Measurements from ENCODE around the gene SPECC1L.

DNA sequence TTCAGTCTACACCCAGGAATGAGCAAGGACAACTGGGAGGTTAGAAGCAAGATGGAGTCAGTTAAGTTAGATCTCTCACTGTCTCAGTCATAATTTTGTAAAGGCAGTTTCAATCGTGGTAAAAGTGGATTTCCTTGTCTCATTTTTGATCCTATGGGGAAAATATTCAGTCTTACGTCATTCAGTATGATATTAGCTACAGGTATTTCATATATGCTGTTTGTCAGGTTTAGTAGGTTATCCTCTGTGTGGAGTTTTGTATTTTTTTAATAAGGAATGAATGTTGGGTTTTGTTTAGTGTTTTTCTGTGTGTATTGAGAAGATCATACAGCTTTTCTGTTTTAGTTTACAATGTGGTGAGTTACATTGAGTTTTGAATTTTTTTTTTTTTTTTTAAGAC lies 11.8 kb downstream of the SPECC1L start:
- TF ChIP-seq, protein P1, sequence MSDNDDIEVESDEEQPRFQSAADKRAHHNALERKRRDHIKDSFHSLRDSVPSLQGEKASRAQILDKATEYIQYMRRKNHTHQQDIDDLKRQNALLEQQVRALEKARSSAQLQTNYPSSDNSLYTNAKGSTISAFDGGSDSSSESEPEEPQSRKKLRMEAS (IDR thresholded peaks at IDR 0.05), result no peak
- TF ChIP-seq EZH2 (IDR thresholded peaks at IDR 0.05; ENCODE audit: low read depth, low read length, severe bottlenecking) (no peak), ZNF274 (IDR thresholded peaks at IDR 0.05; ENCODE audit: borderline replicate concordance, extremely low read depth, low read length) (no peak), POLR2A (IDR thresholded peaks at IDR 0.05; ENCODE audit: control extremely low read depth in 1 of 2, low read depth in 2 of 2, low read length in 2 of 2) (no peak), TAF1 (IDR thresholded peaks at IDR 0.05; ENCODE audit: low read depth, low read length) (no peak), RXRA (IDR thresholded peaks at IDR 0.05; ENCODE audit: insufficient read depth, low read depth, low read length) (no peak), SP1 (IDR thresholded peaks at IDR 0.05; ENCODE audit: low read depth, low read length) (no peak), JUN (IDR thresholded peaks at IDR 0.05; ENCODE audit: low read depth, low read length) (no peak)
- TF ChIP-seq, protein P2, sequence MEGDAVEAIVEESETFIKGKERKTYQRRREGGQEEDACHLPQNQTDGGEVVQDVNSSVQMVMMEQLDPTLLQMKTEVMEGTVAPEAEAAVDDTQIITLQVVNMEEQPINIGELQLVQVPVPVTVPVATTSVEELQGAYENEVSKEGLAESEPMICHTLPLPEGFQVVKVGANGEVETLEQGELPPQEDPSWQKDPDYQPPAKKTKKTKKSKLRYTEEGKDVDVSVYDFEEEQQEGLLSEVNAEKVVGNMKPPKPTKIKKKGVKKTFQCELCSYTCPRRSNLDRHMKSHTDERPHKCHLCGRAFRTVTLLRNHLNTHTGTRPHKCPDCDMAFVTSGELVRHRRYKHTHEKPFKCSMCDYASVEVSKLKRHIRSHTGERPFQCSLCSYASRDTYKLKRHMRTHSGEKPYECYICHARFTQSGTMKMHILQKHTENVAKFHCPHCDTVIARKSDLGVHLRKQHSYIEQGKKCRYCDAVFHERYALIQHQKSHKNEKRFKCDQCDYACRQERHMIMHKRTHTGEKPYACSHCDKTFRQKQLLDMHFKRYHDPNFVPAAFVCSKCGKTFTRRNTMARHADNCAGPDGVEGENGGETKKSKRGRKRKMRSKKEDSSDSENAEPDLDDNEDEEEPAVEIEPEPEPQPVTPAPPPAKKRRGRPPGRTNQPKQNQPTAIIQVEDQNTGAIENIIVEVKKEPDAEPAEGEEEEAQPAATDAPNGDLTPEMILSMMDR (IDR thresholded peaks at IDR 0.05; ENCODE audit: control extremely low read depth in 1 of 3, insufficient read depth in 1 of 3, low read depth in 1 of 3, low read length in 3 of 3), result no peak
- TF ChIP-seq, protein P3, sequence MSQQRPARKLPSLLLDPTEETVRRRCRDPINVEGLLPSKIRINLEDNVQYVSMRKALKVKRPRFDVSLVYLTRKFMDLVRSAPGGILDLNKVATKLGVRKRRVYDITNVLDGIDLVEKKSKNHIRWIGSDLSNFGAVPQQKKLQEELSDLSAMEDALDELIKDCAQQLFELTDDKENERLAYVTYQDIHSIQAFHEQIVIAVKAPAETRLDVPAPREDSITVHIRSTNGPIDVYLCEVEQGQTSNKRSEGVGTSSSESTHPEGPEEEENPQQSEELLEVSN (IDR thresholded peaks at IDR 0.05), result no peak
